ENCODE data around the gene UBAC2.

Gene UBAC2

GRCh38 chr13:99299256-99299919 lies 98.7 kb downstream of the UBAC2 start:
- DNase-seq, result no peak

GRCh38 chr13:99299920-99300341 lies 99.3 kb downstream of the UBAC2 start:
- no peak for DNase-seq

- no peak for DNase-seq
Measured at GRCh38 chr13:99301056-99301838, 100.6 kb downstream of the UBAC2 start.

GRCh38 chr13:99301913-99302636 lies 101.4 kb downstream of the UBAC2 start:
- DNase-seq, result no peak

GRCh38 chr13:99302637-99303505 lies 102.2 kb downstream of the UBAC2 start:
- no peak for DNase-seq

- DNase-seq, result no peak
Measured at GRCh38 chr13:99303863-99304521, 103.3 kb downstream of the UBAC2 start.

- no peak for DNase-seq
Measured at GRCh38 chr13:99304541-99304940, 103.9 kb downstream of the UBAC2 start.

GRCh38 chr13:99305158-99305557 lies 104.5 kb downstream of the UBAC2 start:
- no peak for DNase-seq

- no peak for DNase-seq
Measured at GRCh38 chr13:99305566-99305965, 104.9 kb downstream of the UBAC2 start.

- DNase-seq, result no peak
Measured at GRCh38 chr13:99307247-99307646, 106.6 kb downstream of the UBAC2 start, which contains the start of gene GPR183. Gene GPR183 (minus strand): TSS chr13:99307399. CDS start chr13:99296145, 11,254 bp downstream.

- DNase-seq, result peak in 1 of 2 experiments; percentile 16
Measured at GRCh38 chr13:99307648-99308339, 107.1 kb downstream of the UBAC2 start.

GRCh38 chr13:99308471-99309087 lies 107.9 kb downstream of the UBAC2 start:
- no peak for DNase-seq

GRCh38 chr13:99310382-99311031 lies 109.9 kb downstream of the UBAC2 start:
- no peak for DNase-seq

- no peak for DNase-seq
Measured at GRCh38 chr13:99311137-99311536, 110.5 kb downstream of the UBAC2 start.

- DNase-seq, result no peak
Measured at GRCh38 chr13:99311748-99312492, 111.3 kb downstream of the UBAC2 start.

GRCh38 chr13:99312493-99312883 lies 111.8 kb downstream of the UBAC2 start:
- no peak for DNase-seq

GRCh38 chr13:99313501-99313900 lies 112.8 kb downstream of the UBAC2 start:
- DNase-seq, result no peak

- DNase-seq, result no peak
Measured at GRCh38 chr13:99313941-99314340, 113.3 kb downstream of the UBAC2 start.

GRCh38 chr13:99314640-99315176 lies 114.1 kb downstream of the UBAC2 start:
- no peak for DNase-seq

All from SW 1271 (cell line).